Hypothalamus (tissue), 51 donors: Measurements from ENCODE around the gene GAS6.

ENCODE experiments used
- DNase-seq, 51 donors: peaks; one replicate each; lab custom pipeline; 2025; lab: John Stamatoyannopoulos, UW

The GAS6 gene

DNA sequence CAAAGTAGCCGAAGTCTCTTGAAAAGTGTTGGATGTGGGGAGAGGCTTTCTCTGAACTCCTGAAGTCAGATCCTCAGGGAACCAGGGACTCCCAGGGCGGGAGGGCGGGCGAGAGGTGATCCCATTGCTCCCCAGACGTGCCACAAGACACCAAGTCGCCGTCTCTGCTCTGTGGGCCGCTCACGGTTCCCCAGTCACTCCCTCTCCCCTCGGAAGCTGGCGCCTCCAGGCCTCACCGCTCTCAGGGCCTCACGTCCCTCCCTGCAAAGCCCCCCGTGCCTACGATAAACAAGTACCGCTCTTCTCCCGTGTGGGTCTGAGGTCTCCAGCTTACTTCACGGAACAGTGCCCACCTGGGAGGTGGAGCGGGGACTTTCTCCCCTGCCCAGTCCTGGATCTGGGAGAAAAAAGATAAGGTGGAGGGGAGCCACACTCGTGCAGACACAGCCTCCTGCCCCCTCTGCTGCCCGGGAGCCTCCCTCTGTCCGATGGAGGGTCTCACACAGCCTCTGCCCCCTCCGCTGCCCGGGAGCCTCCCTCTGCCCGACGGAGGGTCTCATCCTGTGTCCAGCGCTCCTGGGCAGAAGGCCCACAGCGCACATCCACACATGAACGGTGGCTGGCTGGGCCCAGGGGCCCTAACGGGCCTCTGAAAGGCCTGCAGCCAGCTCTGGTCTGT is 50.7 kb downstream of the GAS6 start:
- no peak for DNase-seq

DNA sequence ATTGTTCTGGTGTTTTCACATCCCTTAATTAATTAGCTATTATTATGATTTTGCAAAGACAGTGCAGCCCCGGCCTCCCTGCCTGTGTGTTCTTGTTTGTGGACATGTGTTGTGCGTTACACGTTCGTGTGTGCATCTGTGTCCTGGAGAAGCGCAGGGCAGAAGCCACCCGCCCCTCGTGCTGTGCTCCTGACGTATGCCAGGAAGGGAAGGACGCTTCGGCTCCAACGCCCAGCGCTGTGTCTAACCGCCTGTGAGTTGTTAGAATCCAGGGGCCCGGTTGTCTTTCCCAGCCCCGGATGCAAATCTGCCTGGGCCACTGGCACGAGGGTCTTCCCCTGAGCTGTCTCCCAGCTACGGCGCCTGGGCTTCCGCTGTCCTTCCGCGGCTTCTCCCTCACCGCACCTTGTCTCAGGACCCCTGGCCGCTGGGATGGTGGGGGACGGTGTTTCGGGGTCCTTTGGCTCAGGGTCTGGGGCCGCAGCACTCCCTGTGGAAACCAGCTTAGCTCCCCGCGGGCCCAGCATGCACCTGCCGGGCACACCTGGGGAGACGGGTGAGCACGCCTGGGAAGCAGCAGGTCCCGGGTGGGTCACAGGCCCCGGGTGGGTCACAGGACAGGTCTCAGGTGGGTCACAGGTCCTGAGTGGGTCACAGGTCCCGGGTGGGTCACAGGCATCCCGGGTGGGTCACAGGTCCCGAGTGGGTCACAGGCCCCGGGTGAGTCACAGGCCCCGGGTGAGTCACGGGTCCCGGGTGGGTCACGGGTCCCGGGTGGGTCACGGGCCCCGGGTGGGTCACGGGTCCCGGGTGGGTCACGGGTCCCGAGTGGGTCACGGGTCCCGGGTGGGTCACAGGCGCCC is 51.5 kb downstream of the GAS6 start:
- DNase-seq: no peak

DNA sequence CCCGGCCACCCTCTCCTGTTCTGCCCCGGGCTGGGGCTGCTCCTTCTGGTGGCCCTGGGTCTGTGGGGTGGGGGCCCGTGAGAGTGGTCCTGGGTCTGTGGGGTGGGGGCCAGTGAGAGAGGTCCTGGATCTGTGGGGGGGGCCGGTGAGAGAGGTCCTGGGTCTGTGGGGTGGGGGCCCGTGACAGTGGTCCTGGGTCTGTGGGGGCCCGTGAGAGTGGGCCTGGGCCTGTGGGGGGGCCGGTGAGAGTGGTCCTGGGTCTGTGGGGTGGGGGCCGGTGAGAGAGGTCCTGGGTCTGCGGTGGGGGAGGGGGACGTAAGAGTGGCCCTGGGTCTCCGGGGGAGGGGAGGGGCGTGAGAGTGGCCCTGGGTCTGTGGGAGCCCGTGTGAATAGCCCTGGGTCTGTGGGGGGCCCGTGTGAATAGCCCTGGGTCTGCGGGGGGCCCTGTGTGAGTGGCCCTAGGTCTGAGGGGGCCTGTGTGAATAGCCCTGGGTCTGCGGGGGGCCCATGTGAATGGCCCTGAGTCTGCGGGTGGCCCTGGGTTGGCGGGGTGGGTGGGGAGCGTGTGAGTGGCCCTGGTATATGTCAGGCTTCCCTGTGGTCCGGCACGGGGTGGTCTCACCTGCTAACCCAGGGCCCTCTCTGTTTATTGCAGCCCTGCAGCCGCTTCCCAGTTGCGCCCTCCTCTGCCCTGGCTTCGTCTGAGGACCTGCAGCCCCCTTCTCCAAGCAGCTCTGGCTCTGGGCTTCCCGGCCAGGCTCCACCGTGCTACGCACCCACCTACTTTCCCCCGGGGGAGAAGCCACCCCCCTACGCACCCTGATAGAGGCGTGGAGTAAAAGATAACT is 52.6 kb downstream of the GAS6 start:
- DNase-seq: no peak

DNA sequence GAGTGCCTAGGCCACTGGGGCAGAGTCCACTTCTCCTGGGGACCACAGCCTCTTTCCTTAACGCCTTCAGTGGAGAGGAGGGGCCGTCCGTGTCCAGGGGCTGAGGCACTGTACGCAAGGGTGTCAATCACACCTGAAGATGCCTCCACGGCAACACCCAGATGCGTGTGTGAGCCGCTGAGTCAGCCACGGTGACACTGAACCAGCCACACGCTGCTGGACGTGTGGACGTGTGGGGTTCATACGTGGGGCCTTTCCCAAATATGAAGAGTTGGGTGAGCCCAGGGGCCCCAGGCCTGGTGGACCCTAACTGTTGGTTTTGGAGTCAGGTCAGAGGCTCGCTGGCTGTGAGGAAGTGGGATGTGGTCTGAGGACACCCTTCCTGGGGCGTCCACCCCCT is 53.2 kb downstream of the GAS6 start:
- no peak for DNase-seq

DNA sequence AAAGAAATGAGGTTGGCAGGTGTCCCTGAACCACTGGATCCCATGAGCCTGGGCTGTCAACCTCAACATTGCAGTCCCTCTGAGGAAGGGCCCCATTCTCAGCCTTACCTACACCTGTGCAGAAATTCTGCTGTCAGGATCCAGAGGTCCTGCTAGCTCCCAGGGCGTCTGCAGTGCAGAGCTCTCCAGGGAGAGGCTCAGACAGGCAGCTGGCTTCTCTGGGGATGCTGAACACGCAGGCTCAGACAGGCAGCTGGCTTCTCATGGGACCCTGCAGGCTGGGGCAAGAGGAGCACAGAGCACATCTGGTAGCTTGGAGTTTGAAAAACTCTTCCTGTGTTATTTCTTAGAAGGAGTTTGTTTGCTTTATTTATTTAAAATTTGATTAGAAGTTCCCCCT is 53.9 kb downstream of the GAS6 start:
- DNase-seq: no peak

DNA sequence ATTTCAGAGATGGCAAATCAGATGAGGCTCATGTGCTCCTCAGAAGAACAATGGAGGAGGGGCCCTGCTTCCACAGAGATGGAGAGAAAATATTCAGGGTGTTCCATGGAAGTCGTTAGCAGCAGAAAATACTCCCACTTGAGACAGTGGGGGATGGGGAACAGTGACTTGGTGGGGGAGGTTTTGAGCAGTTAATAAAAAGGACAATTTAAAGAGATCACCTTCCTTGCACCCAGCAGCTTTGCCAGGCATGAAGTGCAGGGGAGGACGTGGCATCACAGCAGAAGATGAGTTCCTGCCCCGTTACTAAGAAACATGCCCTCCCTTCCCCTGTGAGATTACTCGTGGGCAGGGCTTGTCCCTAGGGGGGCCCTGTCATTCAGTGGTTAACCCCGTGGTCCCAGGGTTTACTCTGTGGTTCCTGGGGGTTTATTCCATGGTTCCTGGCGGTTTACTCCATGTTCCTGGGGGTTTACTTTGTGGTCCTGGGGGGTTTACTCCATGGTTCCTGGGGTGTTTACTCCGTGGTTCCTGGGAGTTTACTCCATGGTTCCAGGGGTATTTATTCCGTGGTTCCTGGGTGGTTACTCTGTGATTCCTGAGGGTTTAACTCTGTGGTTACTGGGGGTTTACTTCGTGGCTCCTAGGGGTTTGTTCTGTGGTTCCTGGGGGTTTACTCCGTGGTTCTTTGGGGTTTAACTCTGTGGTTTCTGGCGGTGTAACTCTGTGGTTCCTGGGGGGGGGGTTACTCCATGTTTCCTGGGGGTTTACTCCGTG is 55.6 kb downstream of the GAS6 start:
- no peak for DNase-seq

DNA sequence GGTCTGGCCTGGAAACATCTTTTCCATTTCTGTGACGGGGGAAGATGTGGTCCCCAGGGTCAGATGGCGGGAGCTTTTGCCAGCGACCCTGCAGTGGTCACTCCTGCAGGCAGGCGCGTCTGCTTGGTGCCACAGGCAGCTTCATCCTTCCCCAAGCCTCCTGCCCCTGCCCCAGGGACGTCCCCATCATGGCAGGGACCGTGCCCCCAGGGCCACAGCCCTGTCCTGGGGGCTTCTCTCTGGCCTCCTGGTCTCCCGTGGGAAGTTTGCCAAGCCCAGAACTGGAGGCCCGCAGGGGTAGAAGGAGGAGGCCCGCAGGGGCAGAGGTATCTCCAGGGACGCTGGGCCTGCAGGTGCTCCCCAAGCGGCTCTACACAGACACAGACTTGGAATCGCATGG is 57.4 kb downstream of the GAS6 start:
- no peak for DNase-seq

DNA sequence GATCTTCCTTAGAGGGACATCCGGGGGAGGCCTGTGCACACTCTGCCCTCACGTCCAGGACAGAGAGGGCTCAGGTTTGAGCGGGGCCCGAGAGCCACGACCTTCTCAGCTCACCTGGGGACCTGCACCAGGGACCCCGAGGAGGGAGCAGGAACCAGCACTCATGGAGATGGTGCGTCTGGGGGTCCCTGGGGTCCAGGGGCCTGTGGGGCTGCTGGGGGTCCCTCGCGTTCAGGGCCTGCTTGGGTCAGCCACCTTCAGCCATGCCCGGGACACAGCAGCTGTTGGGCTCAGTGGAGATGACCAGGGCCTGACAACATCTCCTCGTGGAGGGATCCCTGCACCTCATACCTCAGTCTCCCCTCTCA is 57.8 kb downstream of the GAS6 start:
- no peak for DNase-seq

DNA sequence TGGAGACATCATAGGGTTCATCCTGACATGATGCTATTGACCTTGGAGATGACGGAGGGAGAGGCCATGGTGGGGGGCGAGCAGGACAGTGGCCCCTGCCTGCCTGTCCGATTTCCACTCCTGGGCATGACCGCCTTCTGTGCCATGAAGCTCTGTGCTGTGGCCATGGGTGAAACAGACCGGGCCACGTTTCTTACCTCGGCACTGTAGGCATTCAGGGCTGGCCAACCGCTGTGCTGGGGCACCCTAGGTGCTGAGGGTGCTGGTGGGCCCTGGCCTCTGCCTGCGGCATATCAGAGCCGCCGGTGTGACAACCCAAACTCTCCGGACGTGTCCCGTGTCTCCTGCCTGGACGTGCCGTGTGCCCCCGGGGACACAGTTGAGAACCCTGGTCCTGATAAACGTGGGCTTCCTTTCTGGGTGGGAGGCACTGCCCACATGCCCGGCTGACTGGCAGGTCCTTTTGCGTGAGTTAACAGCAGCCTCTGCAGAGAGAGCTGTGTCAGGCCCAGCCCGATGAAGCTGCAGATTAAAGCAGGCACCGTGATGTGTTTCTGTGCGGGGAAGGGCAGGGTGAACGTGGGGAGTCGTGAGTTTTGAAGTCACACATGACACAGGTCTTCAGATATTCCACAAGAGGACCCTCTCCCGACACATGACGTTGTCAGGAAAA is 58.3 kb downstream of the GAS6 start:
- no peak for DNase-seq

DNA sequence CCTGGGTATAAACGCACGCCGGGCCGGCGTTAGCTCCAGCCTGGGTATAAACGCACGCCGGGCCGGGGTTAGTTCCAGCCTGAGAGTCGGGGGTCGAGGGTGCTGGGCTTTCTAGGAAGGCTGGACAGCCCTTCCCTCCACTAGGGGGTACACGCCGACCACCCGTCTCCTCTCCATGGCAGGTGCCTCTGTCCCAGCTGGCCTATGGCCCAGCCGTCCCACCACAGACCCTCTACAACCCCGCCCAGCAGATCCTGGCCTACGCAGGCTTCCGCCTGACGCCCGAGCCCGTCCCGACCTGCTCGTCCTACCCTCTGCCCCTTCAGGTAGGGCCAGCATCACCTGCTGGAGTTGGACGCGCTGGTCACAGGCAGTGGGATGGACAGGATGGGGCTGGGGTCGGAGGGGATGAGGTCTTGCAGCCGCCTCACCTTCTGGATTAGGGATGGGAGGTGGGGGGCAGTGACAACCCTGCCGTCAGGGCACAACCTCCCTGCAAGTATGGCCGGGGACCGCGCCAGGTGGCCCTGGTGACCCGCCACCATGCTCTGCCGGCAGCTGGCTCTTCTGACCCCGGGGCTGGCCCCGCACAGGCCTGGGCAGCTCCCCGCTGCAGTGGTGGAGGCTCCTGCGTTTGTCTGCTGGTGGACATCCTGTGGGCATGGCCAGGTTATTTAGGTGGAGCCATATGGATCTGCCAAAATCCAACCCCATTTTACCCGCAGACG is 59.0 kb downstream of the GAS6 start:
- no peak for DNase-seq

DNA sequence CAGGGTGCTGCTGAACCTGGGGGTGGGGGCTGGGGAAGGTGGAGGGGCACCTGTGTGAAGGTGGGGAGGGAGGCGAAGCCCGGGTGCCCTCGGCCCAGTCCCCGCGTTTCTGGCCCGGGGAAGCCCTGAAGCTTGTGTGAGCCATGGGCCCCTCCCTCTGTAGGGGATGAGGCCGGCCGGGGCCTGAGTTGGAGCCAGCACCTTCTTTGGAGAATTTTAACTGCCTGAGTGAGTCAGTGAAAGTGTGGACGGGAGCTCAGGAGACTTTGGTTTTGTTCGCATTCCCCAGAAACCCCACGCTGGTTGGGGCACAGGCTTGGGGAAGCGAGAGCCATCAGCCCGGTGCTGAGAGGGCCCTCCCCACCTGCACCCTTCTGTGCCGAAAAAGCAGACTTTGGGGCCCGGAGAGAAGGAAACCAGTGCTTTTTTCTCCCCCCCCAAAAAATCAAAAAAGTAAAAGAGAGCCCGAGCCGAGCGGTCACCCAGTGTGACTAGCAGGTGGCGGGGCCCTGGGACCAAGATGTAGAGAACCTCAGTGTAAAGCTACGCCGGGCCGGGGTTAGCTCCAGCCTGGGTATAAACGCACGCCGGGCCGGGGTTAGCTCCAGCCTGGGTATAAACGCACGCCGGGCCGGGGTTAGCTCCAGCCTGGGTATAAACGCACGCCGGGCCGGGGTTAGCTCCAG is 59.7 kb downstream of the GAS6 start:
- DNase-seq: no peak

DNA sequence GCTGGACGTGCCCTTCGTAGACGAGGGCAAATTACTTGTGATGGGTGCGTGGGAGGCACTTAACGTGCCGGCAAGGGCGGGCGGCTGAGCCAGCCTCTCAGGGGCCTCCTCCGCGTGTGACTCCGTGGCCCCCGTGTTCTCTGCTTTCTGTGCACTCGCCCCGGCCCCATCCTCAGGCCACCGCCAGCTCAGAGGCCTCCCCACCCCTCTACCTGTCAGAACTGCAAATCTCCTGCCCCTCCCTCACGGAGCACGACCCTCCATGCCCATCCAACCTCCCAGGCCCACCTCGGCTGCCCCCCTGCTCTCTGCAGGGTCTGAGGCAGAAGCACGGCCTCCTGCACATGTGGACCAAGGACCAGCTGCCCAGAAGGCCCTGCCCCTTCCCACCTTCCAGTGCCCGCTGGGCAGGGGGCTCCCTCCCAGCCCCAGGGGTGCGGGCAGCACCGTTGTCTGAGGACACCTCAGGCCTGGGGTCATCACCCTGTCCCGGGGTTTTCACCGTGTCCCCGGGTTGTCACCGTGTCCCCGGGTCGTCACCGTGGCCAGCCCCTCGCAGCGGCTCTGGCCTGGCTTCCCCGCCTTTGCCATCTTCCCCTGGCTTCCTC is 60.4 kb downstream of the GAS6 start:
- no peak for DNase-seq

DNA sequence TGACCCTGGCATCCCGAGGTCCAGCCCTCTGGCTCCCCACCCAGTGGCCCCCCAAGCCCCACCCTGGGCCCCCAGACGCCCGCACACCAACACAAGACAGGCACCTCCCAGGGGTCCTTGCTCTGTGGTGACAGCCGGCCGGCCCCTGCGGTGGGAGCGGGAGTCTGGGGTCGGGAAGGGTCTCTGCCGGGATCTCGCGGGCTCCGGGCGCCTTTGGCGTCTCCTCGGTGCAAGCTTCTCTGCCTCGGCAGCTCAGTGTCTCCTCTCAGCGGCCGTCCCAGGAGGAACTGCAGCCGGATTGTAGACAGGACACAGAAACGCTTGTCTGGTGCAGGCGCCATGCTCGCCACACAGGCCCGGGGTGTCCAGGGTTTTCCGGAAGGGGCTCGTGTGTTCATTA is 61.1 kb downstream of the GAS6 start:
- DNase-seq: no peak

DNA sequence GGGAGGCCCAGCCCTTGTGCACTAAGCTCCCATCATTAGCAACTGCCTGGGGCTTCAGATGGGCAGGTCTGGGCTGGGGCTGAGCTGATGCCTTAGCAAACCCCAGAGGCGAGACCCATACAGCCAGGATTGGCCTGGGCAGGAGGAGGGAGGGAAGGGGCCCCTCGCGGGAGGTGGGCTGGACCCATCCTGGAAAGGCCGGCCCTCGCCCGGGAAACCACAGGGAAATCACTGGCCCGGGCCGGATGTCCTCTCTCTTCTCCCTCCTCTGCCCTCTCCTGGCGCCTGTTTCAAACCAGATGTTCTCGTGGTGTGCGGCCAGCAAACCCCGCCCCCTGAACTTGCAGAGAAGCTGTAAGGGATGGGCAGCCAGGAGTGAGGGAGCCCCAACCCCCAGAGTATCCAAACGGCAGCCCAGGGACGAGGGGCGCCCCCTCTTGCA is 61.8 kb downstream of the GAS6 start:
- no peak for DNase-seq

DNA sequence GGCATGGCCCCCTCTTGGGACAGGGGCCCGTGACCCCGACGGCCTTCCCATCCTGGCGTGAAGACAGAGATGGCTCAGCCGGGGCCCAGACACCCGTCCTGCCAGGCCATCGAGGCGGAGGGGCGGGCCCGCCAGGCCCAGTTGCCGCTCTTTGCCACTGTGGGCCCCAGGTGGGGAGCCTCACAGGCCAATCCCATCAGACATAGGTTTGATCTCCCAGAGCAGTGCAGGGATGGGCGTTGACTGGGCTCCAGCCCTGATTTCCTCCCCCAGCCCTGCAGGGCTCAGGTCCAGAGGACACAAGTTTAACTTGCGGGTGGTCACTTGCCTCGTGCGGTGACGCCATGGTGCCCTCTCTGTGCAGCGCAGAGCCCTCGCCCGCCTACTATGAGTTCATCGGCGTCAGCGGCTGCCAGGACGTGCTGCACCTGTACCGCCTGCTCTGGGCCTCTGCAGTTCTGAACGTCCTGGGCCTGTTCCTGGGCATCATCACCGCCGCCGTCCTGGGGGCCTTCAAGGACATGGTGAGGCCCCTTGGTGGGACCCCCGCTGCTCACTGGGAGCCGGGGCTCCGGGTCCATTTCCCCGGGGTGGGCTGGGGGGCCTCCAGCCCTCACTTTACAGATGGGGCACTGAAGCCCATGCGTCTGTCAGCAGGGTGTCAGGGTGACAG is 62.5 kb downstream of the GAS6 start:
- no peak for DNase-seq

DNA sequence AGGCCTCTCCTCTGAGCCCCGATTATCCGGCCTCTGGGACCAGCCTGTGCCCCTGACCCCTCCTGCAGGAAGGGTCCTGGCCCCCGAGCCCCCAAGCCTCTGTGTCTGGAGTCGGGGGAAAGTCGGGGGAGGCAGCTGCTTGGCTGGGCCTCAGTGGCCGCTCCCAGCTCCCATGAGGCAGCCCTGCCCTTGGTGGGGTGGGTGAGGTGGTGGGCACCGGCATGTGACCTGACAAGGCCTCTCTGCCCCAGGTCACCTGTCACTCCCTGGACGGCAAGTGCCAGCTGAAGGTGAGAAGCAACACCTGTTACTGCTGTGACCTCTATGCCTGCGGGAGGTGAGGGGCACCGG is 63.3 kb downstream of the GAS6 start:
- DNase-seq: no peak

DNA sequence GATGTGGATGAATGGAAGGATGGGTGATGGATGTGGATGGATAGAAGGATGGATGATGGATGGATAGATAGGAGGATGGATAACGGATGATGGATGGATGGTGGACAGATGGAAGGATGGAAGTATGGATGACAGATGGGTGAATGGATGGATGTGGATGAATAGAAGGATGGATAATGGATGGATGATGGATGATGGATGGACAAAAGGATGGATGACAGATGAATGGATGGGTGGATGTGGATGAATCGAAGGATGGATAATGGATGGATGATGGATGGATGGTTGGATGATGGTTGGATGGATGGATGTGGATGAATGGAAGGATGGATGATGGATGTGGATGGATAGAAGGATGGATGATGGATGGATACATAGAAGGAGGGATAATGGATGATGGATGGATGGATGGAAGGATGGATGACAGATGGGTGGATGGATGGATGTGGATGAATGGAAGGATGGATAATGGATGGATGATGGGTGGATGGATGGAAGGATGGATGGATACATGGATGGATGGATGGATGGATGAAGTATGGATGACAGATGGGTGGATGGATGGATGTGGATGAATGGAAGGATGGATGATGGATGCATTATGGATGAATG is 65.6 kb downstream of the GAS6 start:
- DNase-seq: no peak
